ENCODE results near the gene CDX1.
"Not testable (repeated sequence)": the region's sequence is repeated elsewhere in the genome, so short reads cannot be mapped to it uniquely, and the experiment has no call there.

The CDX1 gene

GRCh38 chr5:150210644-150211043, 44.1 kb downstream of the CDX1 start:
- DNase-seq: no peak

DNA sequence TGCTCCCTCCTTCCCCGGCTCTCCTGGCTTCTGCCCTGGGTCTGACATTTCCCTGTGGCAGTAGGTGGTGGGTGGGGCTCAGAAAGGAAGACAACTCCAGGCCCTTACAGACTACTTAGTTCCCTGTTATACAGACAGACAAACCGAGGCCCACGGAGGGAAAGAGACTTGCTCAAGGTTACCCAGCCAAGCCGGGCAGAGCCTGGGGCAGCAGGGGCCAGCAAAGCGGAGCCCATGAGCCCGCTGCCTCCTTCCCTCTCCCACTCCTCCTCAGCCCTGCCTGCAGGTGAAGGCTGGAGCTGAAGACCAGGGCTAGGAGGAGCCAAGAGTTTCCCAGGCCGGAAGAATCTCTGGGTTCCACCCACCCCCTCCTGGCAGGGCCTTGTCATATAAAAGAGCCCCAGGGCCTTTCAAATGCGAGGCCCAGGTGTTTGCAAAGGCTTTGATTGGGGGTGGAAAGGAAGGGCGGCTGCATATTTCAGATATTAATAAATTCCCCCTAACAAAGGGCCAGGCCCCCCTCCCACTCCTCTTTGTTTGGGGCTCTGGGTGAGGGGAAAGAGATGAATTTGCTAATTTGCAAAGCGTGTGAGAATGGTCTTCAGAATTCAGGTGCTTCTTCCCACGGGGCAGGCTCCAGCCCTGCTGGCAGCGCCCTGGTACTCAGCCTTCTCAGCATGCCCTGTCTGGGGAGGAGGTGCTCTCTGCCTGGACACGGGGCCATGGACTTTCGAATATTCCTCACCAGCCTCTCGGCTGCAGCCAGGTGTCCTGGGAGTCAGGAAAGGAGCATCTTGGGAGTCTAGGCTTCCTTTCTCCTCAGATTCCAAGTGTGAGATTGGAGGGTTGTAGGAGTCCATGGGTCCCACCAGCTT, 44.8 kb downstream of the CDX1 start:
- DNase-seq: no peak

DNA sequence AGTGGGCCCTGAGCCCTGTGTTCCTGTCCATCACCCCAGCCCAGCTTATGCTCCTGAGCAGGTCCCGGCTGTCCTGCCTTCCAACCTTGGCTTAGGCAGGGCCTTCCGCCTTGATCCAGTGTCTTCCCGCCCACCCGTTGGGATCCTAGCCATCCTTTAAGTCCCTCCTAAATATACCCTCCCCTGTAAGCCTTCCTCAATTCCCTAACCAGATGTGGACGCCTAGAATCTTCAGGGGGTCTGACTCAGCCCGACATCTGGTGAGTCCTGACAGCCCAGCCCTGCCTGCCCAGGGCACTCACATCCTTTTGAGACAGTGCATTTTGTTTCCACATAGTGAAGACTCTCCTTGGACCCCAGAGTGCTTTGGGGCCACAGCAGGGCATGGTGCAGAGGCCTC, 47.0 kb downstream of the CDX1 start:
- no peak for DNase-seq

DNA sequence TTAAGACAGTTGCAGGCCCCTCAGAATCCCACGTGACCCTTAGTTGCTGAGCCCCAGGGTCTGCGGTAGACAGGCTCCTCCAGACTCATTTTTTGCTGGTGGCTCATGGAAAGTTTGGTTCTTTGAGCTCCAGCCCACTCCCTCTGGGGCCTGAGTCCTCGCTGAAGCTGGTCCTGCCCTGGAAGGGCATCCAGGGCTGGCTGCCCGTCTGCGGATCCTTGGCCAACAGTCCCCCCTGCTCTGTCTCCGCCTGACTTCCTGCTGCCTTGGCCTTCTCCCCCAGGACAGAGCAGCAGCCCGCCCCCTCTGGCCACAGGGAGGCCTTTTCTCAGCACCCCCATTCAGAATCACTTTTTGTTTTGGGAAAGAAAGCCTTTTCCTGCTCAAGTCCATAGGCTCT, 47.7 kb downstream of the CDX1 start:
- no peak for DNase-seq

- DNase-seq: no peak
Measured at GRCh38 chr5:150215979-150216944, 49.7 kb downstream of the CDX1 start.

- no peak for DNase-seq
Measured at GRCh38 chr5:150217038-150217437, 50.5 kb downstream of the CDX1 start.

GRCh38 chr5:150217873-150218692, 51.5 kb downstream of the CDX1 start:
- DNase-seq: peak; percentile 94

- no peak for DNase-seq
Measured at GRCh38 chr5:150218693-150219035, 52.1 kb downstream of the CDX1 start.

GRCh38 chr5:150219142-150219541, 52.6 kb downstream of the CDX1 start:
- DNase-seq: no peak

DNA sequence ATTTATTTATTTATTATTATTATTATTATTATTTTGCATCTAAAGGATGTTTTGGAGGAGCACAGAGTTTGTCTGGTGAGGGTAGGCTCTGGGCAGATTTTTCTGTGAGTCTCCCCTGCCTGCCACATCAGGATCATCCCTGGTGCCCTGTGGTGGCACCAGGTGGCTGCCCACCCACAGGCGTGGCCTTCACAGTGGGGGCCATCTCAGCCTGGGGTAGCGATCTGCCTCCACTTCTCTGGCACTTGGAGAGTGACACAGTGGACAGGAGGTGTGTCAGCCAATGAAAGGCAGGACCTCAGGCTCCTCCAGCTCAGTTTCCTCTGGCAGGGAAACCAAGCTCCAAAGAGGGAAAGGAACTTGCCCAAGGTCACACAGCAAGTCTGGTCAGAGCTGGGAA, 53.3 kb downstream of the CDX1 start:
- DNase-seq: no peak

GRCh38 chr5:150221471-150221870, 54.9 kb downstream of the CDX1 start:
- no peak for DNase-seq

- DNase-seq: no peak
Measured at GRCh38 chr5:150222906-150223305, 56.3 kb downstream of the CDX1 start.

- no peak for DNase-seq
Measured at GRCh38 chr5:150223474-150223873, 56.9 kb downstream of the CDX1 start.

GRCh38 chr5:150224483-150225027, 58.0 kb downstream of the CDX1 start:
- no peak for DNase-seq

DNA sequence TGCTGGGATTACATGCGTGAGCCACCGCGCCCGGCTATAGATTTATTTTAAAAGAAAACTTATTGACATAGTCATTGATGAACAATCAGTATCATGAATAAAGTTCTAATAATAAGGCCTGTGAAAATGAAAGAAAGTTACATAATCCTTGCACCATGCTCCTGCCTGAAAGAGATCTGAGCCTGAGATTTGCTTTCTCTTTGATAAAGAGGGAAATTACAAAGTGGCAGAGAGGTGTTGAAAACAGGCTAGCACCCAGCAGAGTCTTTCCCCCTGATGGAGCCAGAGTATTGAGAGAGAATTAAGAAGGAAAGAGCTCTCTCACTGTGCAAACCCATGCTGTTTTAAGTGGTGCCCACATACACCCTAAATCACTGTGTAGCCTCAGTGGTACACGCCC, 60.5 kb downstream of the CDX1 start:
- no peak for DNase-seq

GRCh38 chr5:150227606-150228273, 61.2 kb downstream of the CDX1 start:
- no peak for DNase-seq

DNA sequence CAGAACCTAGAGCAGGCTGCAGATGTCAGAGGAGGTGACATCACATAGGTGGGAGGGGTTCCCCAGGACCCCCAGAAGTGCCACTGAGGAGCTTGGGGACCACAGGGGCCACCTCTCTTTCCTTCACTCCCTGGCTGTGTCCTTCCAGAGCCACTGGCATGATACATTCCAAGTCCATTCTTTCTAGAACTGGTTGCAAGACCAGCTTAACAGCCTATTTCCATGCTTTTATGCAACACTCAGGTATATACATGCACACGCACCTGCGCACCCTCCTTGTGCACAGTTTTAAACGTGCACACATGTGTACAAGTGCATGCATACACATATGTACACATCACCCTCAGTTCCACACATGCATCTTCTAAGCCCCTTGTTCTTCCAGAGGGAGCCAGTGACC, 63.0 kb downstream of the CDX1 start:
- DNase-seq: no peak

DNA sequence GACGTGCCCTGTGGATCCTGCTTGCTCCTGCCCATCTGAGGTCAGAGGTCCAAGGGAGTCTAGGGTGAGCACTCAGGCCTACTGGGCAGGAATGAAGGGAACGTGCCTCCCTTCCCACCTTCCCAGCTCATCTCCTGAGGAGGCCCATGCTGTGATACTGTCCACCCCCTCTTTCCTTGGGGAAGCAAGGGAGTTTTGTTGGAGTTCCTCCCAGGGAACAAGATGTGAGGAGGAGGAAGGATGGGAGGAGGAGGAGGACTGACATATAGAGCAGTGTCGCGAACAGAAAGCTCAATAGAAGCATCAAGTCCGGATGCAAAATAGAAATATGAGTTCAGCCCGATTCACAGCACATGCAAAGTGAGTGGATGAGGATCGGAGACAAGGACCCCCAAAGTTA, 64.3 kb downstream of the CDX1 start:
- DNase-seq: no peak

GRCh38 chr5:150233706-150234105, 67.1 kb downstream of the CDX1 start:
- not testable (repeated sequence) for DNase-seq
